Activated T-cell treated with anti-CD3 and anti-CD28 coated beads for 1 hour (primary cell): ENCODE results near the gene OXLD1.

ENCODE experiments used
- DNase-seq: peaks from one replicate; pipeline ENCODE4 v3.0.0-alpha.2; 2020; ENCODE audit warnings: low read depth

The OXLD1 gene

DNA sequence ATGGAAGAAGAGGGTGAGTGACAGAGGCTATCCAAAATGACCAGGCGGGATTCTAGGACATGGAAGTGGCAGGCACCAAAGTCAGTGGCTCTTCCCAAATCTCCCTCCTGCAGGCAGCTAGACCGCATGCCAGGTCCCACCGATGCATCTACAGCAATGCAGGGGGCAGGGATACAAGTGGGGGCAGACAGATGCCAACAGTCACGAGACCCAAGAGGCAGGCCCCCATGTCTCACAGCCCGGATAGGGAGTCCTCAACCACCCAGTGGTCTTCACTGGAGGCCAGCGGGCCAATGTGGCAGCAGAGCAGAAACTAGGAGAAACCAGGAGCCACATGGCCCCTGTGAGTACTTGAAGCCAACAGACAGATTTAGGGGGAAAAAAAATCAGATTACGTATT, 49.5 kb downstream of the OXLD1 start:
- DNase-seq: no peak

DNA sequence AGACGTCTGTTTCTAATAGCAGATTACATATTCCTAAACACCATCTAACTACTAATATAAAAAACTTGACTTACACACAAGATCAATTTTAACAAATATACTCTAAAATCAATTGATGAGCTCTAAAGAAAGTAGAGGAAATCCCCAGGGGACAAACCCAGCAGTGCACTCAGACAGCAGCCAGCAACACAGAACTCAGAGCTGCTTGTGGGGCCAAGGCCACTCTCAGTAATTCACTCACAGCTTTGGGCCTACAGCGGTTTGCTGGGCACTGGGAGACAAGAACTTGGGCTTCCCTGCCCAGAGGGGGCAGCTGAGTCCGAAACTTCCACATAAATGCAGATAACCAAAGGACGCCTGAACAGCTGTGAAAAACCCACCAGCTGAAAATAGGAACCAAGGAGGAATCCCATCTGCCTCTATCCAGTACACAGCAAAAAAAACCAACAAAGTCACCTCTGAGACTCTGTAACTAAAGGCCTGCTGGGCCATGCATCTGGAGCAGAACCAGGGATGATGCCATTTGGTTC, 50.9 kb downstream of the OXLD1 start:
- DNase-seq: no peak
